ENCODE measurements around the gene CARMIL3. TPM values are rescaled to one million over a fixed set of nuclear protein-coding genes. Genes with fewer than 3 reads are reported as not detected.
A peak's percentile ranks its signal among the peaks of the same experiment; 100 is the strongest.

Gene CARMIL3
- total RNA-seq, 1 donor from 2014 or later = 108 TPM

DNA sequence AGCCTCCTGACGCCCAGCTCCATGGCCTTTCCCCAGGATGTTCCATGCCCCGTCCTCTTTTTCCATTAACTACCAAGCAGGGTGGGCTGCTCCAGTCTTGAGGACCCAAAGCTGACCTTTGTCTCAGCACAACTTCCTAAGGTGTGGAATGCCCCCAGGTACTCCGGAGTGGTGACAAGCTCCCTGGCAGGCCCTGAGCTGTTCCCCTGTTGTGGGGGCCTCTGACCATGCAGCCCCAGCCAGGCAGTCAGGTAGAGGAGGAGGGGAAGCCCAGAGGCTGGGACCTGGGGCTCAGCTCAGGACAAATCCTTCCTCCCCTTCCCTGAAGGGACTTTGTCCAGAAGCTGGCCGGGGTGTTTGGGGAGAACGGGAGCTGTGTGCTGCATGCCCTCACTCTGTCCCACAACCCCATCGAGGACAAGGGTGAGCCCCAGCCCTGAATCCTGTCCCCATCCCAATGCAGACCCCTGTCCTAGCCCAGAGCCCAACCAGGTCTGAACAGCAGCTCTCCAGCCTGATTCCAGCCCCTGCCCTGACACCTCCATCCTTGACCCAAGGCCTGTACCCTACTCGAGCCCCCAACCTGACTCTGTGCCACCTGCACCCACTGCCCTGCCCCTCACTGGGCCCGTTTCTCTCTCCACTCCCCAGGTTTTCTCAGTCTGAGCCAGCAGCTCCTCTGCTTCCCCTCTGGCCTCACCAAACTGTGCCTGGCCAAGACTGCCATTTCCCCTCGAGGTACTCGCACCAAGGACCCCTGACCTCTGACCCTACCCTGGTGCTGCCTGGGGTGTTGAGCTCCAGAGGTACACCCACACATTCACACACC is 4.4 kb downstream of the CARMIL3 start:
- H3K36me3 Mint-ChIP-seq (ENCODE audit: unreplicated experiment) = no peaks in the 10 kb centered on the region
- peaks cover 19% of the 10 kb centered on the region for H3K27me3 Mint-ChIP-seq (ENCODE audit: unreplicated experiment)
- peaks cover 19% of the 10 kb centered on the region for H3K9me3 Mint-ChIP-seq (ENCODE audit: unreplicated experiment)

DNA sequence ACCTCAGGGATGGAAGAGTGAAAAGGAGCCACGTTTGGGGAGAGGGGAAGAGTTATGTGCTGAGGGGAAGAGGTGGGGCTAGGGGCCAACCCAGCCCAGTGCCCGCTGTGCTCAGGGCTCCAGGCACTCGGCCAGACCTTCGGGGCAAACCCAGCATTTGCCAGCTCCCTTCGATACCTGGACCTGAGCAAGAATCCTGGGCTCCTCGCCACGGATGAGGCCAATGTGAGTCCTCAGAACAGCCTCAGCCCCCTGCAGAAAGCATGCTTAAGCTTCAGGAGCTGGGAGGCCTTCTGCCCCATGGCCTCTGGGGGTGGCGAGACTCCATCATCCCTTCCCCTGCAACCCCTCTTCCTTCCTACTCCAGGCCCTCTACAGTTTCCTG is 5.0 kb downstream of the CARMIL3 start:
- Mint-ChIP-seq H3K4me3 (ENCODE audit: unreplicated experiment) (no peak overlapping the region), H3K27ac (ENCODE audit: unreplicated experiment) (no peak overlapping the region), H3K36me3 (ENCODE audit: unreplicated experiment) (no peaks in the 10 kb centered on the region), H3K9me3 (ENCODE audit: unreplicated experiment) (peaks cover 17% of the 10 kb centered on the region), H3K27me3 (ENCODE audit: unreplicated experiment) (peaks cover 22% of the 10 kb centered on the region), H3K4me1 (ENCODE audit: low read depth, unreplicated experiment) (peaks cover 22% of the 10 kb centered on the region)
- TF ChIP-seq, protein P1, sequence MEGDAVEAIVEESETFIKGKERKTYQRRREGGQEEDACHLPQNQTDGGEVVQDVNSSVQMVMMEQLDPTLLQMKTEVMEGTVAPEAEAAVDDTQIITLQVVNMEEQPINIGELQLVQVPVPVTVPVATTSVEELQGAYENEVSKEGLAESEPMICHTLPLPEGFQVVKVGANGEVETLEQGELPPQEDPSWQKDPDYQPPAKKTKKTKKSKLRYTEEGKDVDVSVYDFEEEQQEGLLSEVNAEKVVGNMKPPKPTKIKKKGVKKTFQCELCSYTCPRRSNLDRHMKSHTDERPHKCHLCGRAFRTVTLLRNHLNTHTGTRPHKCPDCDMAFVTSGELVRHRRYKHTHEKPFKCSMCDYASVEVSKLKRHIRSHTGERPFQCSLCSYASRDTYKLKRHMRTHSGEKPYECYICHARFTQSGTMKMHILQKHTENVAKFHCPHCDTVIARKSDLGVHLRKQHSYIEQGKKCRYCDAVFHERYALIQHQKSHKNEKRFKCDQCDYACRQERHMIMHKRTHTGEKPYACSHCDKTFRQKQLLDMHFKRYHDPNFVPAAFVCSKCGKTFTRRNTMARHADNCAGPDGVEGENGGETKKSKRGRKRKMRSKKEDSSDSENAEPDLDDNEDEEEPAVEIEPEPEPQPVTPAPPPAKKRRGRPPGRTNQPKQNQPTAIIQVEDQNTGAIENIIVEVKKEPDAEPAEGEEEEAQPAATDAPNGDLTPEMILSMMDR (IDR thresholded peaks at IDR 0.05; ENCODE audit: partially characterized antibody, unreplicated experiment) = no peak
- no peak for DNase-seq

More for the DNA sequence above, 4.4 kb downstream of the CARMIL3 start:
- Mint-ChIP-seq H3K27ac (ENCODE audit: unreplicated experiment) (peak overlapping the region; percentile 55), H3K4me1 (ENCODE audit: low read depth, unreplicated experiment) (peaks cover 21% of the 10 kb centered on the region), H3K4me3 (ENCODE audit: unreplicated experiment) (no peak overlapping the region)
- no peak for DNase-seq
- TF ChIP-seq, protein P1 (IDR thresholded peaks at IDR 0.05; ENCODE audit: partially characterized antibody, unreplicated experiment) = no peak

DNA sequence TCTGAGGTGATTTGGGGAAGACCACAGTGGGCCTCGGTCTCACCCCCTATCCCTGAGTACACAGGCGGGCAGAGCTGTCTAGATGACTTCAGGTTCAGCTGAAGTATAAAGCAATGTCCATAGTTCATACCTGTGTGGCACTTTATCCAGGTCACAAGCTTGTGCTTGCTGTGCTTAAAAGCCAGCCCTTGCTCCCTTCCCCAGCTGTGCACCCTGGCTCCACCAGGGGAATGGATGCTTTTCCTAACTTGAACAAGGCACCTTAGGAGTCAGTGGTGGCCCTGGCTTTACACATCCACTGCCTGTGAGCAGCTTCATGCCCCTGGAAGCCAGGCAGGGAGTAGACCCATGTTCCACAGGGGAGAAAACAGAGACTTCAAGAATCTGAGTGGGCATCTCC is 5.5 kb downstream of the CARMIL3 start:
- Mint-ChIP-seq H3K36me3 (ENCODE audit: unreplicated experiment) (no peaks in the 10 kb centered on the region), H3K9me3 (ENCODE audit: unreplicated experiment) (peaks cover 17% of the 10 kb centered on the region), H3K4me1 (ENCODE audit: low read depth, unreplicated experiment) (peaks cover 24% of the 10 kb centered on the region), H3K4me3 (ENCODE audit: unreplicated experiment) (no peak overlapping the region), H3K27me3 (ENCODE audit: unreplicated experiment) (peaks cover 22% of the 10 kb centered on the region), H3K27ac (ENCODE audit: unreplicated experiment) (no peak overlapping the region)
- TF ChIP-seq, protein P1 (IDR thresholded peaks at IDR 0.05; ENCODE audit: partially characterized antibody, unreplicated experiment) = no peak
- no peak for DNase-seq

DNA sequence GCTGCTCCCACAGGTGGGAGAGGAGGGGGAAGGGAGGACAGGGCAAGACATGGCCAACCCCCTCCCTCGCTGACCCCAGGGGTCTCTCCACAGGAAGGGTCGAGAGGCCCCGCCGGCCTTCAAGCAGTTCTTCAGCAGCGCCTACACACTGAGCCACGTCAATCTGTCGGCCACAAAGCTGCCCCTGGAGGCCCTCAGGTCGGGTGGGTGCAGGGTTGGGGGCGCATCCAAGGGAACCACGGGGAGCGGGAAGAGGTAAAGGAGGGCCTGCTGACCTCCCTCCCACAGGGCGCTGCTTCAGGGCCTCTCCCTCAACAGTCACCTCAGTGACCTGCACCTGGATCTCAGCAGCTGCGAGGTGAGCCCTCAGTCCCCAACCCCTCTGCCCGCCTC is 6.1 kb downstream of the CARMIL3 start:
- Mint-ChIP-seq H3K9me3 (ENCODE audit: unreplicated experiment) (peaks cover 15% of the 10 kb centered on the region), H3K4me3 (ENCODE audit: unreplicated experiment) (no peak overlapping the region), H3K36me3 (ENCODE audit: unreplicated experiment) (no peaks in the 10 kb centered on the region), H3K4me1 (ENCODE audit: low read depth, unreplicated experiment) (peaks cover 21% of the 10 kb centered on the region), H3K27ac (ENCODE audit: unreplicated experiment) (peak overlapping the region; percentile 79), H3K27me3 (ENCODE audit: unreplicated experiment) (peaks cover 21% of the 10 kb centered on the region)
- no peak for DNase-seq
- TF ChIP-seq, protein P1 (IDR thresholded peaks at IDR 0.05; ENCODE audit: partially characterized antibody, unreplicated experiment) = no peak

DNA sequence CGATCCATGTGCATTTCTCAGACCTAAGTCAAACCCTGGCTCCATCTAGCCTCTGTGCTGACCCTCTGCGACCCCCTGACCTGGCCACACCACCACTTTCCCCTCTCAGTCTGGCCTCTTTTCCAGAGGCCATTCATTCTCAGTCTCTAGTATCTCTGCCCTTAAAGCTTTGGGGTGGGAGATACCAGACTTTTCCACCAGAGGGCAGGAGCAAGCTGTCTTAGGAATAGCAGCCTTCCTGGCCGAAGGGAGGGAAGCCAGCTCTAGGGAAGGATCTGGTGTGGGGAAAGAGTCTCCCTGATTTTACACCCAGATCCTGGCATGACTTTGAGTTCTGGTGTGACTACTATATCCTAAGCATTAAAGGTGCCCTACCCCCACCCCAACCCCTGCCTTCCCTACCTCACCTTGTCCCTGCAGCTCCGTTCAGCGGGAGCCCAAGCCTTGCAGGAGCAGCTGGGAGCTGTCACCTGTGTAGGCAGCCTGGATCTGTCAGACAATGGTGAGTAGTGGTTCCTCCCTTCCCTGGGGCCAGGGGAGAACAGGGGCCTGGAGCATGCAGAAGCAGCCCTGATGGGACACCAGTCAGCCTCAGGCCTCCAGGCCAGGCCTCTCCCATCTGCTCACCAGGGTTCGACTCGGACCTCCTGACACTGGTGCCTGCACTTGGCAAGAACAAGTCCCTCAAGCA is 6.6 kb downstream of the CARMIL3 start:
- H3K4me3 Mint-ChIP-seq (ENCODE audit: unreplicated experiment) = peak overlapping the region; percentile 42
- H3K27ac Mint-ChIP-seq (ENCODE audit: unreplicated experiment) = peak overlapping the region; percentile 79
- TF ChIP-seq, protein P1 (IDR thresholded peaks at IDR 0.05; ENCODE audit: partially characterized antibody, unreplicated experiment) = peak; percentile 86
- peak; percentile 89 for DNase-seq
- peaks cover 10% of the 10 kb centered on the region for H3K9me3 Mint-ChIP-seq (ENCODE audit: unreplicated experiment)
- no peaks in the 10 kb centered on the region for H3K36me3 Mint-ChIP-seq (ENCODE audit: unreplicated experiment)
- peaks cover 19% of the 10 kb centered on the region for H3K4me1 Mint-ChIP-seq (ENCODE audit: low read depth, unreplicated experiment)
- H3K27me3 Mint-ChIP-seq (ENCODE audit: unreplicated experiment) = peaks cover 21% of the 10 kb centered on the region

Data from glutamatergic neuron (in vitro differentiated cells).